ENCODE measurements around the gene RAD51B. TPM values are rescaled to one million over a fixed set of nuclear protein-coding genes. Genes with fewer than 3 reads are reported as not detected.

Gene RAD51B
- total RNA-seq, 1 experiment from 2014 or later, result 20.0 TPM

- ChIA-PET POLR2A (interaction anchor here (1.0 kb wide), 1 partner anchor 97 kb away, joined by 3 read pairs; the partner anchor contains the start of gene ZFP36L1), CTCF (no interaction called here), RAD21 (ENCODE audit: low non-redundant PET in 1 of 2, low total read pairs in 2 of 2, uncharacterized antibody in 2 of 2, unreplicated experiment in 2 of 2) (no interaction called here)
- H4K20me1 ChIP-seq (ENCODE audit: insufficient read depth), result no peaks in the 10 kb centered on the region
- no peak overlapping the region for H3K4me3 ChIP-seq (replicated peaks in 1 of 2; ENCODE audit: low read depth in 1 of 2, low read length in 2 of 2)
- ATAC-seq (no peak), DNase-seq (ENCODE audit: low read depth, low spot score) (no peak)
- no peaks in the 10 kb centered on the region for H3K9me2 ChIP-seq (ENCODE audit: insufficient read depth)
- TF ChIP-seq POLR2AphosphoS5 (IDR thresholded peaks at IDR 0.05; ENCODE audit: low read depth, low read length) (no peak), YY1 (IDR thresholded peaks at IDR 0.05; ENCODE audit: extremely low read depth, insufficient replicate concordance, low read depth, low read length) (no peak), EGR1 (IDR thresholded peaks at IDR 0.05; ENCODE audit: low read depth) (no peak), CEBPB (IDR thresholded peaks at IDR 0.05; ENCODE audit: low read depth) (no peak), ELF1 (IDR thresholded peaks at IDR 0.05; ENCODE audit: borderline replicate concordance, low read depth) (no peak), MAX (IDR thresholded peaks at IDR 0.05) (no peak), SRF (IDR thresholded peaks at IDR 0.05; ENCODE audit: low read depth) (no peak), TCF7L2 (IDR thresholded peaks at IDR 0.05; ENCODE audit: borderline replicate concordance, extremely low read depth, insufficient read depth, insufficient read length) (no peak)
- H3K36me3 ChIP-seq (ENCODE audit: control insufficient read depth in 1 of 2, insufficient read depth in 2 of 2, low read length in 2 of 2), result no peaks in the 10 kb centered on the region
- H3K9ac ChIP-seq (ENCODE audit: low read length), result no peak overlapping the region
- no peak overlapping the region for H2AFZ ChIP-seq (ENCODE audit: low read depth, low read length, poor library complexity, severe bottlenecking)
- peak overlapping the region; percentile 61; the same call in 1 of the 2 replicates for H3K27ac ChIP-seq (ENCODE audit: low read depth, low read length)
- H3K79me2 ChIP-seq (ENCODE audit: insufficient read depth, low read length), result no peaks in the 10 kb centered on the region
- H3K9me3 ChIP-seq (ENCODE audit: control insufficient read depth in 1 of 2, insufficient read depth in 1 of 2, low read depth in 1 of 2, low read length in 2 of 2), result no peaks in the 10 kb centered on the region; a peak in 1 of 4 replicates
- peak overlapping the region; percentile 49; the same call in 1 of the 2 replicates for H3K4me2 ChIP-seq (ENCODE audit: low read length)
- BruUV-seq (replicated peaks), result no TSS peak
- intact Hi-C loops (cut with micrococcal nuclease), result loop anchor here (5.0 kb wide), 1 partner anchor 149 kb away; no protein-coding TSS in a partner anchor
- H3K4me1 ChIP-seq (ENCODE audit: control insufficient read depth in 1 of 2, insufficient read depth in 2 of 2, low read length in 2 of 2), result peaks cover 21 to 36% of the 10 kb centered on the region in 2 experiments
- H3K27me3 ChIP-seq (ENCODE audit: insufficient read depth, low read length), result no peaks in the 10 kb centered on the region
These were observed 876.7 kb downstream of the RAD51B start for GRCh38 chr14:68696266-68696665.

- ATAC-seq (no peak), DNase-seq (ENCODE audit: low read depth, low spot score) (no peak)
- H3K4me2 ChIP-seq (ENCODE audit: low read length), result no peak overlapping the region
- H3K36me3 ChIP-seq (ENCODE audit: control insufficient read depth in 1 of 2, insufficient read depth in 2 of 2, low read length in 2 of 2), result no peaks in the 10 kb centered on the region
- BruUV-seq (replicated peaks), result no TSS peak
- H3K79me2 ChIP-seq (ENCODE audit: insufficient read depth, low read length), result no peaks in the 10 kb centered on the region
- no peak overlapping the region for H3K4me3 ChIP-seq (replicated peaks in 1 of 2; ENCODE audit: low read depth in 1 of 2, low read length in 2 of 2)
- H4K20me1 ChIP-seq (ENCODE audit: insufficient read depth), result no peaks in the 10 kb centered on the region
- H3K27me3 ChIP-seq (ENCODE audit: insufficient read depth, low read length), result no peaks in the 10 kb centered on the region
- no peaks in the 10 kb centered on the region for H3K9me2 ChIP-seq (ENCODE audit: insufficient read depth)
- intact Hi-C loops (cut with micrococcal nuclease), result loop anchor here (5.0 kb wide), 1 partner anchor 150 kb away; no protein-coding TSS in a partner anchor
- H3K9me3 ChIP-seq (ENCODE audit: control insufficient read depth in 1 of 2, insufficient read depth in 1 of 2, low read depth in 1 of 2, low read length in 2 of 2), result no peaks in the 10 kb centered on the region; a peak in 1 of 4 replicates
- no peak overlapping the region for H3K9ac ChIP-seq (ENCODE audit: low read length)
- RAD21 ChIA-PET (ENCODE audit: low non-redundant PET in 1 of 2, low total read pairs in 2 of 2, uncharacterized antibody in 2 of 2, unreplicated experiment in 2 of 2), result no interaction called here
- POLR2A ChIA-PET, result no interaction called here
- peaks cover 21 to 36% of the 10 kb centered on the region in 2 experiments for H3K4me1 ChIP-seq (ENCODE audit: control insufficient read depth in 1 of 2, insufficient read depth in 2 of 2, low read length in 2 of 2)
- H2AFZ ChIP-seq (ENCODE audit: low read depth, low read length, poor library complexity, severe bottlenecking), result no peak overlapping the region
- CTCF ChIA-PET, result no interaction called here
- no peak overlapping the region for H3K27ac ChIP-seq (ENCODE audit: low read depth, low read length)
- no peak for TF ChIP-seq CBX3 (IDR thresholded peaks at IDR 0.05; ENCODE audit: low read depth)
- TF ChIP-seq RAD21 (IDR thresholded peaks at IDR 0.05; ENCODE audit: low read depth), result no peak
- no peak for TF ChIP-seq EZH2phosphoT487 (IDR thresholded peaks at IDR 0.05; ENCODE audit: borderline replicate concordance)
- TF ChIP-seq ZBTB33 (IDR thresholded peaks at IDR 0.05; ENCODE audit: extremely low read depth, insufficient replicate concordance, low read length), result no peak
- no peak for TF ChIP-seq ATF3 (IDR thresholded peaks at IDR 0.05)
- TF ChIP-seq JUND (IDR thresholded peaks at IDR 0.05), result no peak
- TF ChIP-seq YY1 (IDR thresholded peaks at IDR 0.05; ENCODE audit: extremely low read depth, insufficient replicate concordance, low read depth, low read length), result no peak
- TF ChIP-seq EZH2 (IDR thresholded peaks at IDR 0.05), result no peak
These were observed 877.3 kb downstream of the RAD51B start for GRCh38 chr14:68696721-68697495.

Data from HCT116 (cell line).